ENCODE data around the gene NXPH2. TPM values are rescaled to one million over a fixed set of nuclear protein-coding genes. Genes with fewer than 3 reads are reported as not detected.

Gene NXPH2
- total RNA-seq, 1 experiment from 2014 or later, result 1.8 TPM

DNA sequence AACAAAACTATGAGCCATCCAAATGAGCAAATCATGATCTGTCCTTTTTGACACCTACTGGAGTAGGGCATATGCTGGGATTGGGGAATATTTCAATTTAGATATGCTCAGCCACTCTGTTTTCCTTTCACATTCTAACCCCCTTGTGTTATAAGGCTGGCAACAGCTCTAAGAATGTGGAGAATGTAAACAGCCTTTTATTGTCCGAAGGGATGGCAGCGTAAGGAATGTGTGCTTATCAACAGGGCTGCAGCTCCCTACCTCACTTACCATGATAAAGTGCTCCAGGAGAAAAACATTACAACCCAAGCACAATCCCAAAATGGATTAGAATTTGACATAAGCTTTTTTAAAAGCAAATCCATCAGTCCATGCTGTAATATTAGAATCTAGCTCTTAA, 2.2 kb downstream of the NXPH2 start:
- Histone ChIP-seq H4K8ac (replicated peaks; ENCODE audit: insufficient read length, low read depth, low read length) (no peak overlapping the region), H2AFZ (ENCODE audit: low read length) (no peak overlapping the region), H3K9ac (ENCODE audit: extremely low read depth, insufficient read length, low read length) (no peak overlapping the region), H2BK5ac (ENCODE audit: insufficient read length, low read length) (no peak overlapping the region), H3K56ac (ENCODE audit: insufficient read length, low read depth, low read length) (no peak overlapping the region), H3K18ac (ENCODE audit: insufficient read length, low read depth, low read length) (no peak overlapping the region), H4K20me1 (ENCODE audit: control insufficient read depth, insufficient read depth, insufficient read length) (no peaks in the 10 kb centered on the region), H3K27ac (ENCODE audit: insufficient read length, low read depth, low read length) (peak overlapping the region; percentile 51), H2AK5ac (ENCODE audit: insufficient read length, low read length) (no peak overlapping the region), H3K4ac (ENCODE audit: low read depth, low read length) (no peak overlapping the region), H3K23ac (ENCODE audit: insufficient read length, low read depth, low read length) (no peak overlapping the region), H3T11ph (ENCODE audit: low read length) (no peak overlapping the region), H4K5ac (ENCODE audit: insufficient read length, low read depth, low read length) (no peak overlapping the region), H2BK20ac (ENCODE audit: low read depth, low read length, poor library complexity, severe bottlenecking) (no peak overlapping the region), H4K91ac (ENCODE audit: insufficient read length, low read depth, low read length) (no peak overlapping the region), H3K4me1 (ENCODE audit: insufficient read depth, low read length) (peaks cover 2% of the 10 kb centered on the region; the same call in 1 of the 2 replicates), H3K79me2 (ENCODE audit: insufficient read depth, low read length) (no peaks in the 10 kb centered on the region; the same call in 1 of the 2 replicates), H3K14ac (ENCODE audit: insufficient read depth, low read length) (no peak overlapping the region), H3K79me1 (ENCODE audit: insufficient read depth, low read depth, low read length, poor library complexity, severe bottlenecking) (no peaks in the 10 kb centered on the region), H2BK120ac (ENCODE audit: low read depth, low read length, poor library complexity, severe bottlenecking) (no peak overlapping the region), H3K4me2 (ENCODE audit: insufficient read depth, insufficient read length, low read length) (peak overlapping the region; percentile 82), H3K23me2 (ENCODE audit: insufficient read length, low read depth, low read length, poor library complexity, severe bottlenecking) (peaks cover 25% of the 10 kb centered on the region), H3K9me3 (ENCODE audit: control insufficient read depth, low read depth, low read length) (no peaks in the 10 kb centered on the region), H3K27me3 (ENCODE audit: insufficient read depth, low read length) (peaks cover 17% of the 10 kb centered on the region; the same call in 1 of the 2 replicates), H2BK12ac (ENCODE audit: insufficient read length, low read depth, low read length) (no peak overlapping the region), H2BK15ac (ENCODE audit: low read depth, low read length) (no peak overlapping the region)
- Mint-ChIP-seq H3K4me3 (peak overlapping the region; percentile 66 to 90), H3K27ac (peak overlapping the region in 2 of 3 experiments; percentile 44 to 91; a peak in 2 of 7 replicates), H3K36me3 (ENCODE audit: insufficient read depth in 1 of 3, low read depth in 3 of 3) (no peaks in the 10 kb centered on the region; a peak in 2 of 7 replicates), H3K4me1 (peaks cover 40 to 52% of the 10 kb centered on the region in 2 experiments), H3K9me3 (no peaks in the 10 kb centered on the region; a peak in 1 of 5 replicates), H3K27me3 (ENCODE audit: low read depth) (peaks cover 47% of the 10 kb centered on the region)
- TF ChIP-seq, protein P1, sequence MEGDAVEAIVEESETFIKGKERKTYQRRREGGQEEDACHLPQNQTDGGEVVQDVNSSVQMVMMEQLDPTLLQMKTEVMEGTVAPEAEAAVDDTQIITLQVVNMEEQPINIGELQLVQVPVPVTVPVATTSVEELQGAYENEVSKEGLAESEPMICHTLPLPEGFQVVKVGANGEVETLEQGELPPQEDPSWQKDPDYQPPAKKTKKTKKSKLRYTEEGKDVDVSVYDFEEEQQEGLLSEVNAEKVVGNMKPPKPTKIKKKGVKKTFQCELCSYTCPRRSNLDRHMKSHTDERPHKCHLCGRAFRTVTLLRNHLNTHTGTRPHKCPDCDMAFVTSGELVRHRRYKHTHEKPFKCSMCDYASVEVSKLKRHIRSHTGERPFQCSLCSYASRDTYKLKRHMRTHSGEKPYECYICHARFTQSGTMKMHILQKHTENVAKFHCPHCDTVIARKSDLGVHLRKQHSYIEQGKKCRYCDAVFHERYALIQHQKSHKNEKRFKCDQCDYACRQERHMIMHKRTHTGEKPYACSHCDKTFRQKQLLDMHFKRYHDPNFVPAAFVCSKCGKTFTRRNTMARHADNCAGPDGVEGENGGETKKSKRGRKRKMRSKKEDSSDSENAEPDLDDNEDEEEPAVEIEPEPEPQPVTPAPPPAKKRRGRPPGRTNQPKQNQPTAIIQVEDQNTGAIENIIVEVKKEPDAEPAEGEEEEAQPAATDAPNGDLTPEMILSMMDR (conservative IDR thresholded peaks at IDR 0.05), result no peak
- WGBS (ENCODE audit: extremely low coverage, insufficient read length, low lambda C conversion rate), result no CpG with 5 or more reads among the region's 2 CpGs
- DNase-seq, result peak; percentile 71
